BE2C (cell line): ENCODE results near the gene COX5A.
"Not testable (repeated sequence)": the region's sequence is repeated elsewhere in the genome, so short reads cannot be mapped to it uniquely, and the experiment has no call there.

Source experiments
- DNase-seq: peaks from one replicate; pipeline ENCODE4 v3.0.0-alpha.2; 2020
- H3K27me3 ChIP-seq: fragments of 250-450 bp; sonication (Bioruptor Pico); 2 replicates; pipeline ENCODE4 v1.5.1; 2020; ENCODE audit warnings: mild to moderate bottlenecking
- H3K36me3 ChIP-seq: fragments of 250-450 bp; sonication (Bioruptor Pico); 2 replicates; pipeline ENCODE4 v1.5.1; 2020; ENCODE audit warnings: mild to moderate bottlenecking
- H3K4me1 ChIP-seq: fragments of 250-450 bp; sonication (Bioruptor Pico); 2 replicates; pipeline ENCODE4 v1.5.1; 2020
- H3K4me3 ChIP-seq: 2 replicates; pipeline ENCODE4 v1.5.1; 2011; ENCODE audit warnings: low read depth, low read length
- H3K9me3 ChIP-seq: fragments of 250-450 bp; sonication (Bioruptor Pico); 2 replicates; pipeline ENCODE4 v1.5.1; 2020
- TF ChIP-seq, protein P1 (sequence below): IDR thresholded peaks from 2 replicates; pipeline ENCODE4 v1.5.1; 2012; ENCODE audit warnings: mild to moderate bottlenecking, low read depth, low read length

The COX5A gene

DNA sequence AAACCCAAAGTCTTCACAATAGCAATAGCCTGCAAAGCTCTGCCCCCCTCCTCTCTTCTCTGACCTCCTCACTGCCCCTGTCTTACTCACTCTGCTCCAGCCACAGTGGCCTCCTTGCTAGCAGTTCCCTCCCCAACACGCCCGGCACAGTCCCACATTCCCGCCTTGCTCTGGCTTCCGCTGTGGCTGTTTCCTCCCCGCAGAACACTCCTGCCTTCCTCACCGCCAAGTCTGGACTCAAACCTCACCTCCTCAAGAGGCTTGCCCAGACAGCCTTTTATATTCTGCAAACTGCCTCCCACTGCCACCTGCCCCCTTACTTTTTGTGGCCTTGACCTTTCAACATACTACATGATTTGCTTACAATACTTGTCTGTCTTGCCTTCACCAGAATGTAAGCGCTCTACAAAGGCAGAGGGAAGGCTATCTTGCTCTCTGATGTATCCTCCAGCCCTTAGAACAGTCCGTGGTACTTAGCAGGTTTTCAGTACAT, 48.4 kb downstream of the COX5A start:
- DNase-seq = no peak

DNA sequence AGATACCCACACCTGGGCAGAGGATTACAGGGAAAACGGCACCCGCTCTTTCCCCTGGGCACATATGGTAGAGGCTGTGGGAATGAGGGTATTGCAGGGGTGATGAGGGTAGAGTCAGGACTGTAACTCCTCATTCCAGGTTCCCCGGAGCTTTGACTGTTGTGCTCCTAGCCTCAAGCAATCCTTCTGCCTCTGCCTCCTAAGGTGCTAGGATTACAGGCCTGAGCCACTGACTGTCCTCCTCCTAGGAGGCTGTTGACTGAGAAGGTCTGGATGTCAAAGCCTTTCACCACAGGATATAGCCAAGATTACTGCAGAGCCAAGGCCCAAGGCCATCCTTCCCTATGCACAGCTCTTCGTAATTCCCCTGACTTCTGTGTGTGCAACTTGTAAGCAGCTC, 49.2 kb downstream of the COX5A start:
- TF ChIP-seq, protein P1, sequence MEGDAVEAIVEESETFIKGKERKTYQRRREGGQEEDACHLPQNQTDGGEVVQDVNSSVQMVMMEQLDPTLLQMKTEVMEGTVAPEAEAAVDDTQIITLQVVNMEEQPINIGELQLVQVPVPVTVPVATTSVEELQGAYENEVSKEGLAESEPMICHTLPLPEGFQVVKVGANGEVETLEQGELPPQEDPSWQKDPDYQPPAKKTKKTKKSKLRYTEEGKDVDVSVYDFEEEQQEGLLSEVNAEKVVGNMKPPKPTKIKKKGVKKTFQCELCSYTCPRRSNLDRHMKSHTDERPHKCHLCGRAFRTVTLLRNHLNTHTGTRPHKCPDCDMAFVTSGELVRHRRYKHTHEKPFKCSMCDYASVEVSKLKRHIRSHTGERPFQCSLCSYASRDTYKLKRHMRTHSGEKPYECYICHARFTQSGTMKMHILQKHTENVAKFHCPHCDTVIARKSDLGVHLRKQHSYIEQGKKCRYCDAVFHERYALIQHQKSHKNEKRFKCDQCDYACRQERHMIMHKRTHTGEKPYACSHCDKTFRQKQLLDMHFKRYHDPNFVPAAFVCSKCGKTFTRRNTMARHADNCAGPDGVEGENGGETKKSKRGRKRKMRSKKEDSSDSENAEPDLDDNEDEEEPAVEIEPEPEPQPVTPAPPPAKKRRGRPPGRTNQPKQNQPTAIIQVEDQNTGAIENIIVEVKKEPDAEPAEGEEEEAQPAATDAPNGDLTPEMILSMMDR = no peak
- Histone ChIP-seq H3K9me3 (no peaks in the 10 kb centered on the region), H3K4me1 (no peaks in the 10 kb centered on the region), H3K36me3 (peaks cover 12% of the 10 kb centered on the region), H3K27me3 (no peaks in the 10 kb centered on the region), H3K4me3 (no peak overlapping the region)
- no peak for DNase-seq

More for the DNA sequence above, 48.4 kb downstream of the COX5A start:
- Histone ChIP-seq H3K9me3 (no peaks in the 10 kb centered on the region), H3K27me3 (no peaks in the 10 kb centered on the region), H3K4me1 (no peaks in the 10 kb centered on the region), H3K4me3 (peak overlapping the region; percentile 87), H3K36me3 (peaks cover 12% of the 10 kb centered on the region)
- TF ChIP-seq, protein P1 = no peak

DNA sequence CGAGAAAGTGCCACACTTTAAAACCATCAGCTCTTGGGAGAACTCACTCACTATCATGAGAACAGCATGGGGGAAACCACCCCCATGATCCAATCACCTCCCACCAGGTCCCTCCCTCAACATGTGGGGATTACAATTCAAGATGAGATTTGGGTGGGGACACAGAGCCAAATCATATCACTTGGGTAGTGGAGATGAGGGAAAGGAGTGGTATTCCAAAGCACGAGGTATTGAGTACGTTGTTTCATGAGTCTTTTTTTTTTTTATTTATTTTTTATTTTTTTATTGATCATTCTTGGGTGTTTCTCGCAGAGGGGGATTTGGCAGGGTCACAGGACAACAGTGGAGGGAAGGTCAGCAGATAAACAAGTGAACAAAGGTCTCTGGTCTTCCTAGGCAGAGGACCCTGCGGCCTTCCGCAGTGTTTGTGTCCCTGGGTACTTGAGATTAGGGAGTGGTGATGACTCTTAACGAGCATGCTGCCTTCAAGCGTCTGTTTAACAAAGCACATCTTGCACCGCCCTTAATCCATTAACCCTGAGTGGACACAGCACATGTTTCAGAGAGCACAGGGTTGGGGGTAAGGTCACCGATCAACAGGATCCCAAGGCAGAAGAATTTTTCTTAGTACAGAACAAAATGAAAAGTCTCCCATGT, 50.2 kb downstream of the COX5A start:
- not testable (repeated sequence) for H3K27me3 ChIP-seq, DNase-seq, H3K4me1 ChIP-seq, H3K9me3 ChIP-seq, H3K4me3 ChIP-seq
- H3K36me3 ChIP-seq = peaks cover 10% of the 10 kb centered on the region

DNA sequence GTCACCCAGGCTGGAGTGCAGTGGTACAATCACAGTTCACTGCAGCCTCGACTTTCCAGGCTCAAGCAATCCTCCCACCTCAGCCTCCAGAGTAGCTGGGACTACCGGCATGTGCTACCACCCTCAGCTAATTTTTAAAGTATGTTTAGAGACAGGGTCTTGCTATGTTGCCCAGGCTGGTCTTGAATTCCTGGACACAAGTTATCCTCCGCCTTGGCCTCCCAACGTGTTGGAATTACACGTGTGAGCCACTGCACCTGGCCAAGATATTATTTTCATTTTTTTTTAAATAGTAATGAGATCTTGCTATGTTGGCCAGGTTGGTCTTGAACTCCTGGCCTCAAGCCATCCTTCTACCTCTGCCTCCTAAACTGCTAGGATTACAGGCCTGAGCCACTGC, 52.4 kb downstream of the COX5A start:
- no peaks in the 10 kb centered on the region for H3K36me3 ChIP-seq
- no peaks in the 10 kb centered on the region for H3K9me3 ChIP-seq
- no peaks in the 10 kb centered on the region for H3K4me1 ChIP-seq
- no peak overlapping the region for H3K4me3 ChIP-seq
- TF ChIP-seq, protein P1 = no peak
- DNase-seq = no peak
- no peaks in the 10 kb centered on the region for H3K27me3 ChIP-seq

DNA sequence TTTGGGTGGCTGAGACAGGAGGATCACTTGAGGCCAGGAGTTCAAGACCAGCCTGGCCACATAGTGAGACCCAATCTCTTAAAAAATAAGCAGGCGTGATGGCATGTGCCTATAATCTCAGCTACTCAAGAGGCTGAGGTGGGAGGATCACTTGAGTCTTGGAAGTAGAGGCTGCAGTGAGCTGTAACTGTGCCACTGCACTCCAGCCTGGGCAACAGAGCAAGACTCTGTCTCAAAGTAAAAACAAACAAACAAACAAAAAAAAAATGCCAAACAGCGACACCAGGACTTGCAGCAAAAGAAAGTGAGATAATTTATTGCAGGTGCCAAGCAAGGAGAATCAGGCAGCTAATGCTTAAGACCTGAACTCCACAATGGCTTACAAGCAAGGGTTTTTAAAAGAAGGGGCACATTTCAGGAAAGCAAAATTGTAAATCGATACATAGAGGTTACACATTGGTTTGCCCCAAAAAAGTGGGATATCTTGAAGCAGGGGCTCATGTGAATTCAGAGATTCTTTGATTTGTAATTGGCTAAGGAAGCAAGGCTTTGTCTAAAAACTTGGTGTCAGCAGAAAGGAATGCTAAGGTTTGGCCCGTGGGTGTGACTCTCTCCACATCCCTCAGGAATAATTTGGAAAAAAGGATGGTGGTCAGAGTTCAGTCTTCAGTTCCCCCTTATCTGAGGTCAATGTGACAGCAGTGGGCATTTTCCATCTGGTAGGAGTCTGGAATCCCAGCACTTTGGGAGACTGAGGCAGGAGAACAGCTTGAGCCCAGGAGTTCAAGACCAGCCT, 53.2 kb downstream of the COX5A start:
- TF ChIP-seq, protein P1 = no peak
- Histone ChIP-seq H3K27me3 (no peaks in the 10 kb centered on the region), H3K9me3 (no peaks in the 10 kb centered on the region), H3K4me3 (no peak overlapping the region), H3K36me3 (no peaks in the 10 kb centered on the region), H3K4me1 (no peaks in the 10 kb centered on the region)
- DNase-seq = no peak

DNA sequence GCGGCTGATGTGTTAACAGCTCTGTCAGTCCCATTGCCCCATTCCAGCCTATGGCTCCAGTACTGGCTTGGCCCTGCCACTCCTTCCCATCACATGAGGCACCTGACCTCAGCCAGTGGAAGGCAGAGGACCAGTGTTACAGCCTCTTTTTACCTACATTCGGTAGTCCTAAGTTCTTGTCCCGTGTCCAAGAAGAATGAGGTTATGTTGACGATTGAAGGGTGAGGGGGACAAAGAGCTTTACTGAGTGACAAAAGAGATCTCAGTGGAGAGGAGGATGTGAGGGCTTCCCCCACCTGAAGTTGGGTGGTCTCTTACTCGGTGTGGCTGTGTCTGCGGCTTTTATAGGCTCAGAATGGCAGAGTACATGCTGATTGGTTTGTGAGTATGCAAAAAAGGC, 55.3 kb downstream of the COX5A start:
- Histone ChIP-seq H3K4me1 (no peaks in the 10 kb centered on the region), H3K27me3 (no peaks in the 10 kb centered on the region), H3K36me3 (no peaks in the 10 kb centered on the region), H3K9me3 (no peaks in the 10 kb centered on the region), H3K4me3 (no peak overlapping the region)
- DNase-seq = no peak
- TF ChIP-seq, protein P1 = no peak
